MCF 10A (cell line): ENCODE results near the gene ATRAID. TPM values are rescaled to one million over a fixed set of nuclear protein-coding genes. Genes with fewer than 3 reads are reported as not detected.

Experiments
- BruUV-seq: library from RNA; stranded (reverse); fragments of 400-500 nt; replicated peaks from 2 replicates; lab custom pipeline; 2021; lab: Mats Ljungman, UMichigan
- CTCF ChIA-PET: fragments of 300-600 bp; sonication (Branson Sonifier 250); formaldehyde crosslinking; extraction: SDS; loops from one replicate; lab custom pipeline; 2021; ENCODE audit warnings: antibody characterized with exemption, inconsistent platforms; lab: Yijun Ruan, JAX
- POLR2A ChIA-PET: fragments of 300-600, 350-650 bp; sonication (Branson Sonifier 250); formaldehyde crosslinking; extraction: SDS; loops from one replicate; lab custom pipeline; 2020; ENCODE audit warnings: antibody characterized with exemption, inconsistent platforms; lab: Yijun Ruan, JAX
- DNase-seq: peaks from one replicate; pipeline ENCODE4 v3.0.0-alpha.2; 2018; ENCODE audit not compliant: unreplicated experiment
- H3K27ac Mint-ChIP-seq: one replicate; pipeline ENCODE4 v1.8.0; 2022; ENCODE audit warnings: mild to moderate bottlenecking, low read depth, mixed read lengths; ENCODE audit not compliant: unreplicated experiment
- H3K27me3 Mint-ChIP-seq: one replicate; pipeline ENCODE4 v1.8.0; 2022; ENCODE audit warnings: mixed read lengths; ENCODE audit not compliant: insufficient read depth, unreplicated experiment
- H3K36me3 Mint-ChIP-seq: one replicate; pipeline ENCODE4 v1.8.0; 2022; ENCODE audit warnings: mild to moderate bottlenecking, moderate library complexity, mixed read lengths; ENCODE audit not compliant: insufficient read depth, unreplicated experiment
- H3K4me1 Mint-ChIP-seq: one replicate; pipeline ENCODE4 v1.8.0; 2022; ENCODE audit warnings: mixed read lengths; ENCODE audit not compliant: insufficient read depth, unreplicated experiment
- H3K4me3 Mint-ChIP-seq: one replicate; pipeline ENCODE4 v1.8.0; 2022; ENCODE audit warnings: mild to moderate bottlenecking, moderate library complexity, mixed read lengths; ENCODE audit not compliant: unreplicated experiment
- H3K9me3 Mint-ChIP-seq: one replicate; pipeline ENCODE4 v1.8.0; 2022; ENCODE audit warnings: mixed read lengths; ENCODE audit not compliant: unreplicated experiment
- intact Hi-C: fragments of 100-400 bp; cut with micrococcal nuclease; formaldehyde crosslinking; loops from 2 replicates; pipeline ENCODE4 v1.14.1; 2022
- total RNA-seq: library from RNA; stranded (reverse); gene quantifications from 2 replicates; pipeline ENCODE4 v1.2.3, GENCODE V29; 2022
- TF ChIP-seq, protein P1 (sequence below): fragments of 200-600 bp; IDR thresholded peaks from one replicate; pipeline ENCODE4 v1.8.0; 2022; ENCODE audit warnings: antibody characterized with exemption, mild to moderate bottlenecking; ENCODE audit not compliant: unreplicated experiment

ATRAID gene
- total RNA-seq, 1 experiment from 2014 or later: 115 TPM

DNA sequence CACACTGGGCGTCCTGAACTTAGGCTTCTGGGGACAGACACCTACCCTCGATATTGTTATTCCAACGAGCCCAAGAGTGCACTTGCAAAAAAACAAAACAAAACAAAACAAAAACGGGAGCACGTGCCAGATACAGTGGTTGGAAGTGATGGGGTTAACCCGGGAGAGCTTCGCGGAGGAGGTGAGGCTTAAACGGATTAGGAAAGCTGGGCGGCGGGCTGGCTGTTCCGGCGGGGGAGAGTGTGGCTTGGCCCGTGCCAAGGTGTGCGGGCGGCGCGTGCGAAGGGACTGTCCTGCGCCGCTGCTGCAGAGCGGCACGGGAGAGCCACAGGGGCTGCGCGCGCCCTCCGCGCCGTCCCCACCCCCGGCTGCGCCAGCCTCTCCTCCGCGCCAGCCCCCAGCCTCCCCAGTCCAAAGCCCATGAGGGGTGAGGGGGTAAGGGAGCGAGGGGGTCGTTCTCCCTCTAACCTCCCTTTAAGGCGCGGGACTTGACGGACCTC, 52.5 kb downstream of the ATRAID start:
- no peak overlapping the region for H3K27ac Mint-ChIP-seq
- peaks cover 30% of the 10 kb centered on the region for H3K27me3 Mint-ChIP-seq
- no peaks in the 10 kb centered on the region for H3K36me3 Mint-ChIP-seq
- H3K4me1 Mint-ChIP-seq: peaks cover 11% of the 10 kb centered on the region
- peak overlapping the region; percentile 19 for H3K4me3 Mint-ChIP-seq
- POLR2A ChIA-PET: interaction anchor here (1.0 to 1.5 kb wide), 2 partner anchors 9 to 48 kb away, joined by 3 to 4 read pairs; partner anchors contain the start of gene CAD
- TF ChIP-seq, protein P1, sequence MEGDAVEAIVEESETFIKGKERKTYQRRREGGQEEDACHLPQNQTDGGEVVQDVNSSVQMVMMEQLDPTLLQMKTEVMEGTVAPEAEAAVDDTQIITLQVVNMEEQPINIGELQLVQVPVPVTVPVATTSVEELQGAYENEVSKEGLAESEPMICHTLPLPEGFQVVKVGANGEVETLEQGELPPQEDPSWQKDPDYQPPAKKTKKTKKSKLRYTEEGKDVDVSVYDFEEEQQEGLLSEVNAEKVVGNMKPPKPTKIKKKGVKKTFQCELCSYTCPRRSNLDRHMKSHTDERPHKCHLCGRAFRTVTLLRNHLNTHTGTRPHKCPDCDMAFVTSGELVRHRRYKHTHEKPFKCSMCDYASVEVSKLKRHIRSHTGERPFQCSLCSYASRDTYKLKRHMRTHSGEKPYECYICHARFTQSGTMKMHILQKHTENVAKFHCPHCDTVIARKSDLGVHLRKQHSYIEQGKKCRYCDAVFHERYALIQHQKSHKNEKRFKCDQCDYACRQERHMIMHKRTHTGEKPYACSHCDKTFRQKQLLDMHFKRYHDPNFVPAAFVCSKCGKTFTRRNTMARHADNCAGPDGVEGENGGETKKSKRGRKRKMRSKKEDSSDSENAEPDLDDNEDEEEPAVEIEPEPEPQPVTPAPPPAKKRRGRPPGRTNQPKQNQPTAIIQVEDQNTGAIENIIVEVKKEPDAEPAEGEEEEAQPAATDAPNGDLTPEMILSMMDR: no peak
- CTCF ChIA-PET: interaction anchor here (0.5 to 5.9 kb wide), 7 partner anchors 9 to 183 kb away, joined by 3 to 41 read pairs (median 5); no protein-coding TSS in a partner anchor
- H3K9me3 Mint-ChIP-seq: no peaks in the 10 kb centered on the region
- intact Hi-C loops: no loop called here
- no TSS peak for BruUV-seq
- no peak for DNase-seq

DNA sequence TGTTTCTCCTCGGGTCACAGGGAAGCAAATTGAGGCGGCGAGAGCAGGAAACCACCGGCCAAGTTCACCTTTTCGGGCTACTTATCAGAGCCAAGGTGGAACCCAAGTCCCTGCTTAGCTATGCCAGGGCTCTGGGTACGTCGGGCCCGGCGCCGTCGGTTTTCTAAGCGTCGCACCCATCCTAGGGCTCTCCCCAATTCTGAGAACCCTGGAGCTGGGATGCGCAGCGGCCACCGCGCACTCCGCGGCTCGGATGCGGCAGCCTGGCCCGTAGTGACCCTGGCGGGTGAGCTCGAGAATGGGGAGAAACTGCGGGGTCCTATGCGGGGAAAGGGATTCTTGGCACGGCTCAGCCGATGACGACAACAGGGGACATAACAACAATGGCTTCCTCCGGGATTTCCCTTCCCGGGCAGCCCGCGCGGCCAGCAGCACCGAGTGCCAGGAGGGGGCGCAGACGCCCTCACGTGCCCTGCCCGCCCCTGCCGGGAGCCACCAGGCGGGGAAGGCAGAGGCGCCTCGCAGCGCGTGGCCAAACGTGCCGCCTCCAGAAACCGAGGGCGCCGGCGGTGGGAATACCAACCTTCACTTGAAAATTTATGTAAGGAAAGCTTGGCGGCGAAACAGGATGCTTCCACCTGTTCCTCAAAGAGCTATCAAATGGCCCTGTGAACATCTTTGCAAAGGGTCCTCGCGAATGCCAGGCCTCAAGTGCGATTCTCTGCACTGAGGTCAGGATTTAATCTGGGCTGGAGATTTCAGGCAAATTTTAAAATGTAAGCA, 53.1 kb downstream of the ATRAID start:
- Mint-ChIP-seq H3K4me3 (peak overlapping the region; percentile 57), H3K4me1 (peaks cover 11% of the 10 kb centered on the region), H3K9me3 (no peaks in the 10 kb centered on the region), H3K27ac (no peak overlapping the region), H3K36me3 (no peaks in the 10 kb centered on the region), H3K27me3 (peaks cover 24% of the 10 kb centered on the region)
- ChIA-PET POLR2A (interaction anchor here (0.6 to 1.0 kb wide), 2 partner anchors 14 to 48 kb away, joined by 3 read pairs; partner anchors contain the start of gene CAD), CTCF (interaction anchor here (0.7 to 5.9 kb wide), 9 partner anchors 9 to 165 kb away, joined by 3 to 41 read pairs (median 5); no protein-coding TSS in a partner anchor)
- TF ChIP-seq, protein P1: peak; percentile 26
- intact Hi-C loops: no loop called here
- BruUV-seq: no TSS peak
- DNase-seq: no peak

DNA sequence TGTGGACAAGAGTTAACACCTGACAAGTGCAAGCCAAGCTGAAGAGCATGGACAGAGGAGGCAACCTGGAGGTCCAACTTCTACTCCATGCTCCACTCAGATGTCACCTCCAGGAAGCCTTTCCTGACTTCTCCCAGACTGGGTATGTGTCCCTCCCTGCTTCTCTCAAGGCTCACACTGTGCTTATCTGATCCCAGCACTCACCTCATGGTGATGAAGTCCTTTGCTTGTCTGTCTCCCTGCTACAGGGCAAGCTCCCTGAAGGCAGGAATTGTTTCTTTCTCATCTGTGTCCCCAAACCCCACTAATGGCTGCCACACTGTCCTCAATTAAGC, 53.7 kb downstream of the ATRAID start:
- H3K27me3 Mint-ChIP-seq: peaks cover 18% of the 10 kb centered on the region
- intact Hi-C loops: no loop called here
- no peak overlapping the region for H3K27ac Mint-ChIP-seq
- BruUV-seq: no TSS peak
- H3K9me3 Mint-ChIP-seq: no peaks in the 10 kb centered on the region
- ChIA-PET CTCF (interaction anchor here (0.7 to 5.9 kb wide), 8 partner anchors 8 to 166 kb away, joined by 3 to 41 read pairs (median 5); no protein-coding TSS in a partner anchor), POLR2A (interaction anchor here (0.6 kb wide), 1 partner anchor 13 kb away, joined by 3 read pairs; no protein-coding TSS in a partner anchor)
- TF ChIP-seq, protein P1: no peak
- no peak for DNase-seq
- H3K4me3 Mint-ChIP-seq: no peak overlapping the region
- no peaks in the 10 kb centered on the region for H3K36me3 Mint-ChIP-seq
- peaks cover 11% of the 10 kb centered on the region for H3K4me1 Mint-ChIP-seq

Other genes starting within 250 kb of the ATRAID start
- 18.0 and 26.0 TPM in 2 replicates for gene MAPRE3, start 241.4 kb upstream of the ATRAID start, total RNA-seq
- gene TMEM214, start 179.1 kb upstream of the ATRAID start, total RNA-seq: 118 and 138 TPM in 2 replicates
- 18.9 and 22.7 TPM in 2 replicates for gene AGBL5, start 160.4 kb upstream of the ATRAID start, total RNA-seq
- 257 and 340 TPM in 2 replicates for gene OST4, start 140.4 kb upstream of the ATRAID start, total RNA-seq
- gene EMILIN1, start 133.4 kb upstream of the ATRAID start, total RNA-seq: 0.20 and 0.21 TPM in 2 replicates
- gene KHK, start 125.3 kb upstream of the ATRAID start, total RNA-seq: 1.7 and 2.6 TPM in 2 replicates
- 10.9 and 12.9 TPM in 2 replicates for gene CGREF1, start 92.9 kb upstream of the ATRAID start, total RNA-seq
- gene ABHD1, start 88.2 kb upstream of the ATRAID start, total RNA-seq: not detected in 2 replicates
- 55.1 and 68.5 TPM in 2 replicates for gene PREB, start 77.4 kb upstream of the ATRAID start, total RNA-seq
- gene PRR30, start 72.6 kb upstream of the ATRAID start, total RNA-seq: not detected in 2 replicates
- not detected in 2 replicates for gene TCF23, start 63.0 kb upstream of the ATRAID start, total RNA-seq
- gene SLC5A6, start 227 bp downstream of the ATRAID start, total RNA-seq: 25.9 and 26.9 TPM in 2 replicates
- gene CAD, start 5.3 kb downstream of the ATRAID start, total RNA-seq: 59.5 and 66.5 TPM in 2 replicates
- not detected in 2 replicates for gene SLC30A3, start 51.0 kb downstream of the ATRAID start, total RNA-seq
- not detected in 2 replicates for gene DNAJC5G, start 63.4 kb downstream of the ATRAID start, total RNA-seq
- not detected in 2 replicates for gene TRIM54, start 70.4 kb downstream of the ATRAID start, total RNA-seq
- 7.9 and 9.5 TPM in 2 replicates for gene UCN, start 96.4 kb downstream of the ATRAID start, total RNA-seq
- 104 and 114 TPM in 2 replicates for gene MPV17, start 111.1 kb downstream of the ATRAID start, total RNA-seq
- 47.5 and 47.8 TPM in 2 replicates for gene GTF3C2, start 144.7 kb downstream of the ATRAID start, total RNA-seq
- 42.7 and 50.1 TPM in 2 replicates for gene EIF2B4, start 158.3 kb downstream of the ATRAID start, total RNA-seq
- 101 and 125 TPM in 2 replicates for gene SNX17, start 158.6 kb downstream of the ATRAID start, total RNA-seq
- gene ZNF513, start 168.7 kb downstream of the ATRAID start, total RNA-seq: 14.8 and 16.2 TPM in 2 replicates
- 85.7 and 123 TPM in 2 replicates for gene PPM1G, start 197.6 kb downstream of the ATRAID start, total RNA-seq
- 79.5 and 97.3 TPM in 2 replicates for gene NRBP1, start 216.6 kb downstream of the ATRAID start, total RNA-seq
- 4.1 and 6.9 TPM in 2 replicates for gene KRTCAP3, start 230.3 kb downstream of the ATRAID start, total RNA-seq